Measurements from ENCODE around the gene GPR89A.
"Not testable (repeated sequence)": the region's sequence is repeated elsewhere in the genome, so short reads cannot be mapped to it uniquely, and the experiment has no call there.

GRCh38 chr1:145718465-145718864 is 110.7 kb downstream of the GPR89A start:
- not testable (repeated sequence) for TF ChIP-seq EZH2 (IDR thresholded peaks at IDR 0.05; ENCODE audit: low read depth, unreplicated experiment); CTCF (conservative IDR thresholded peaks at IDR 0.05; ENCODE audit: low read depth in 2 of 2); EZH2phosphoT487 (IDR thresholded peaks at IDR 0.05; ENCODE audit: unreplicated experiment); POLR2AphosphoS5 (IDR thresholded peaks at IDR 0.05; ENCODE audit: low read depth); REST (IDR thresholded peaks at IDR 0.05; ENCODE audit: unreplicated experiment); CREB1 (CRISPR knock-in tag; IDR thresholded peaks at IDR 0.05; ENCODE audit: low read depth); JUNB (IDR thresholded peaks at IDR 0.05; ENCODE audit: unreplicated experiment); ETS1 (IDR thresholded peaks at IDR 0.05)

Measured in GM23338 (cell line).